ENCODE measurements around the gene C9orf153. TPM values are rescaled to one million over a fixed set of nuclear protein-coding genes. Genes with fewer than 3 reads are reported as not detected.

C9orf153 gene
- total RNA-seq, 1 experiment from 2014 or later: 1.9 TPM

DNA sequence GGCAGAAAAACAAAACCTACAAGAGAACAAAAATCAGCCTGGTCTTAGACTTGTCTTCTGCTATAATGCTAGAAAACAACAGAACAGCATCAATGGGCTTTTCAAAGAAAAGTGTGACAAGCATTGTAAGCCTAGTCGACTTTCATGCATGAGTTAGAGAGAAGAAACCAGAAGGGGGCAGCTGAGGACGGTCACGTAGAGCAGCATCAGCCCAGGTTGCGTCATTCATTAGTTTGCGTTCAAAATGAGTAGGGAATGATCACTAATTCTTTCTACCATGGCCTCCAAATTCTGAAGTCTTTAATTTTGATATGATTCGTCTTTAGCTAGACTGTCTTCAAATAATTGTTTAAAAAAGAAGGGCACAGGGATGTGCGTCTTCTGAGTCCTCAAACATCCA lies 27.6 kb upstream of the C9orf153 start:
- Histone ChIP-seq H3K9me3 (ENCODE audit: low read length) (no peaks in the 10 kb centered on the region), H2AFZ (ENCODE audit: low read length) (no peak overlapping the region), H3K79me2 (ENCODE audit: low read length) (peaks cover under 1% of the 10 kb centered on the region; the same call in 1 of the 2 replicates), H3K4me1 (ENCODE audit: insufficient read depth, low read length) (peaks cover 6% of the 10 kb centered on the region), H3K9ac (ENCODE audit: low read length) (no peak overlapping the region), H3K27me3 (ENCODE audit: low read length) (no peaks in the 10 kb centered on the region), H3K27ac (ENCODE audit: low read length) (no peak overlapping the region), H3K4me3 (ENCODE audit: low read length) (no peak overlapping the region), H3K36me3 (ENCODE audit: low read depth, low read length) (no peaks in the 10 kb centered on the region; the same call in 1 of the 2 replicates), H3F3A (ENCODE audit: low read length, unreplicated experiment) (no peaks in the 10 kb centered on the region), H3K4me2 (ENCODE audit: low read length) (no peak overlapping the region), H4K20me1 (ENCODE audit: low read length) (no peaks in the 10 kb centered on the region), H3K9me2 (replicated peaks; ENCODE audit: low read length) (no peaks in the 10 kb centered on the region)
- ATAC-seq: no peak
- ChIA-PET CTCF (no interaction called here), POLR2A (ENCODE audit: unreplicated experiment) (no interaction called here)
- intact Hi-C loops (cut with micrococcal nuclease): loop anchor here (5.0 kb wide), 1 partner anchor 35 kb away; no protein-coding TSS in a partner anchor
- DNase-seq: peak; percentile 39
- TF ChIP-seq EZH2phosphoT487 (IDR thresholded peaks at IDR 0.05; ENCODE audit: borderline replicate concordance, low read length) (no peak), EZH2 (IDR thresholded peaks at IDR 0.05; ENCODE audit: low read length, unreplicated experiment) (no peak)
- TF ChIP-seq, protein P1, sequence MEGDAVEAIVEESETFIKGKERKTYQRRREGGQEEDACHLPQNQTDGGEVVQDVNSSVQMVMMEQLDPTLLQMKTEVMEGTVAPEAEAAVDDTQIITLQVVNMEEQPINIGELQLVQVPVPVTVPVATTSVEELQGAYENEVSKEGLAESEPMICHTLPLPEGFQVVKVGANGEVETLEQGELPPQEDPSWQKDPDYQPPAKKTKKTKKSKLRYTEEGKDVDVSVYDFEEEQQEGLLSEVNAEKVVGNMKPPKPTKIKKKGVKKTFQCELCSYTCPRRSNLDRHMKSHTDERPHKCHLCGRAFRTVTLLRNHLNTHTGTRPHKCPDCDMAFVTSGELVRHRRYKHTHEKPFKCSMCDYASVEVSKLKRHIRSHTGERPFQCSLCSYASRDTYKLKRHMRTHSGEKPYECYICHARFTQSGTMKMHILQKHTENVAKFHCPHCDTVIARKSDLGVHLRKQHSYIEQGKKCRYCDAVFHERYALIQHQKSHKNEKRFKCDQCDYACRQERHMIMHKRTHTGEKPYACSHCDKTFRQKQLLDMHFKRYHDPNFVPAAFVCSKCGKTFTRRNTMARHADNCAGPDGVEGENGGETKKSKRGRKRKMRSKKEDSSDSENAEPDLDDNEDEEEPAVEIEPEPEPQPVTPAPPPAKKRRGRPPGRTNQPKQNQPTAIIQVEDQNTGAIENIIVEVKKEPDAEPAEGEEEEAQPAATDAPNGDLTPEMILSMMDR (conservative IDR thresholded peaks at IDR 0.05; ENCODE audit: low read depth, low read length): peak; percentile 49; the same call in 1 of the 2 replicates
- BruUV-seq (replicated peaks): no TSS peak

DNA sequence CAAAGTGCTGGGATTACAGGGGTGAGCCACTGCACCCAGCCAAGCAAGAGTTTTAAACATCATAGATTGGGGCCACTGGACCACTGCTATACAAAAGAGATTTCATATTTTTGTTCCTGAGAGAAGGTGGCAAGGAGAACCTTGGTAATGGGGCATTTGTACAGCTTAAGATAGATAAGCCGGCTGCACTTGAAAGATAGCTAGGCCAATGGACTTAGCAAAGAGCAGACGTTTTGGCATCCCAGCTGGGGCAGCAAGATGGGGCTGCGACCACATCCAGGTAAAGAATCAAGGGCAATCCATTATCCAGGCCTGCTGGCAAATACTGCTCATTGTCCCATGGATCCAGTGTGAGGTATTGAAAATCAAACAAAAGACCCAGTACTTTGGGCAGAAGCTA lies 26.8 kb upstream of the C9orf153 start:
- no peaks in the 10 kb centered on the region for H3K9me2 ChIP-seq (replicated peaks; ENCODE audit: low read length)
- no peak for ATAC-seq
- no TSS peak for BruUV-seq (replicated peaks)
- peaks cover 6% of the 10 kb centered on the region for H3K4me1 ChIP-seq (ENCODE audit: insufficient read depth, low read length)
- DNase-seq: no peak
- H4K20me1 ChIP-seq (ENCODE audit: low read length): no peaks in the 10 kb centered on the region
- H3K9ac ChIP-seq (ENCODE audit: low read length): no peak overlapping the region
- no peak overlapping the region for H2AFZ ChIP-seq (ENCODE audit: low read length)
- no peak overlapping the region for H3K4me3 ChIP-seq (ENCODE audit: low read length)
- no peak overlapping the region for H3K4me2 ChIP-seq (ENCODE audit: low read length)
- ChIA-PET CTCF (no interaction called here), POLR2A (ENCODE audit: unreplicated experiment) (no interaction called here)
- no peak overlapping the region for H3K27ac ChIP-seq (ENCODE audit: low read length)
- no peaks in the 10 kb centered on the region for H3K27me3 ChIP-seq (ENCODE audit: low read length)
- no peaks in the 10 kb centered on the region; the same call in 1 of the 2 replicates for H3K36me3 ChIP-seq (ENCODE audit: low read depth, low read length)
- H3K9me3 ChIP-seq (ENCODE audit: low read length): no peaks in the 10 kb centered on the region
- intact Hi-C loops (cut with micrococcal nuclease): loop anchor here (5.0 kb wide), 1 partner anchor 36 kb away; no protein-coding TSS in a partner anchor
- H3F3A ChIP-seq (ENCODE audit: low read length, unreplicated experiment): no peaks in the 10 kb centered on the region
- no peak for TF ChIP-seq EZH2phosphoT487 (IDR thresholded peaks at IDR 0.05; ENCODE audit: borderline replicate concordance, low read length)
- TF ChIP-seq EZH2 (IDR thresholded peaks at IDR 0.05; ENCODE audit: low read length, unreplicated experiment): no peak
- TF ChIP-seq, protein P1 (conservative IDR thresholded peaks at IDR 0.05; ENCODE audit: low read depth, low read length): no peak
- H3K79me2 ChIP-seq (ENCODE audit: low read length): peaks cover 8% of the 10 kb centered on the region

DNA sequence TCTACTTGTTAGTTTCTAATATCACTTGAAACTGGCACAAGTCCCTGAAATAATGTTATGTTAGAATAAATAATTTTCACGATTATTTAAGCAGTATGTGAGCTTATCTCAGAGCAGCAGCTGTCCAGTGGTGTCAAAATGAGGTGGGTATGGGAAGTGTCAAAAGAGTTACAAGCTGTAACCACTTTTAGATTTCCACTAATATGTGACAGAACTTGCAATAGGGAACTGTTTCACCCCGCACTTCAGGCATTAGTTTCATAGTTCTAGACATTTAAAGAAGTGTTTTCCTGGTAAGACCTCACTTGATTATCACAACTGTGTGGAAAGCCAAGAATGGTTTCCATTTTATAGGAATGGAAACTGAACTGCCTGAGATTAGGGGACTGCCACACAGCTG lies 25.8 kb upstream of the C9orf153 start:
- no peak for DNase-seq
- Histone ChIP-seq H2AFZ (ENCODE audit: low read length) (no peak overlapping the region), H3K9me3 (ENCODE audit: low read length) (no peaks in the 10 kb centered on the region), H3K79me2 (ENCODE audit: low read length) (peaks cover 18% of the 10 kb centered on the region), H3F3A (ENCODE audit: low read length, unreplicated experiment) (no peaks in the 10 kb centered on the region), H3K4me1 (ENCODE audit: insufficient read depth, low read length) (peaks cover 13% of the 10 kb centered on the region), H3K27me3 (ENCODE audit: low read length) (no peaks in the 10 kb centered on the region), H3K4me2 (ENCODE audit: low read length) (no peak overlapping the region), H3K9ac (ENCODE audit: low read length) (no peak overlapping the region), H3K9me2 (replicated peaks; ENCODE audit: low read length) (no peaks in the 10 kb centered on the region), H3K27ac (ENCODE audit: low read length) (no peak overlapping the region), H3K36me3 (ENCODE audit: low read depth, low read length) (no peaks in the 10 kb centered on the region; the same call in 1 of the 2 replicates), H4K20me1 (ENCODE audit: low read length) (peaks cover 6% of the 10 kb centered on the region; the same call in 1 of the 2 replicates), H3K4me3 (ENCODE audit: low read length) (no peak overlapping the region)
- TF ChIP-seq EZH2 (IDR thresholded peaks at IDR 0.05; ENCODE audit: low read length, unreplicated experiment): no peak
- TF ChIP-seq, protein P1 (conservative IDR thresholded peaks at IDR 0.05; ENCODE audit: low read depth, low read length): no peak
- intact Hi-C loops (cut with micrococcal nuclease): loop anchor here (5.0 kb wide), 1 partner anchor 37 kb away; no protein-coding TSS in a partner anchor
- no TSS peak for BruUV-seq (replicated peaks)
- ATAC-seq: no peak
- POLR2A ChIA-PET (ENCODE audit: unreplicated experiment): no interaction called here
- CTCF ChIA-PET: no interaction called here

Data from PC-3 (cell line).